HepG2 (cell line): ENCODE data around the gene GRM5. TPM values are rescaled to one million over a fixed set of nuclear protein-coding genes. Genes with fewer than 3 reads are reported as not detected.

Experiments used
- ATAC-seq: fragments of 200-7000 bp; cut with Tn5 transposase; 3 replicates; pipeline ENCODE4 v1.9.1; 2020; ENCODE audit warnings: mild to moderate bottlenecking, moderate library complexity
- BruUV-seq: library from RNA; stranded (reverse); fragments of 400-500 nt; replicated peaks from 2 replicates; lab custom pipeline; 2021; lab: Mats Ljungman, UMichigan
- CTCF ChIA-PET: fragments of 300-600 bp; formaldehyde crosslinking; extraction: SDS; loops from one replicate; lab custom pipeline; 2021; ENCODE audit warnings: low total read pairs, inconsistent platforms, low intra/inter-chr PET ratio; lab: Yijun Ruan, JAX
- POLR2A ChIA-PET: fragments of 350-600 bp; sonication (Branson Sonifier 250); formaldehyde crosslinking; loops from one replicate; lab custom pipeline; 2020; ENCODE audit warnings: antibody characterized with exemption, inconsistent platforms; lab: Yijun Ruan, JAX
- DNase-seq: peaks from one replicate; pipeline ENCODE4 v3.0.0-alpha.2; 2015; ENCODE audit warnings: low spot score
- FAIRE-seq: peaks from 3 replicates; lab custom pipeline; 2011; peaks lifted over from hg19 to GRCh38; lab: Jason Lieb, UNC
- H2AFZ ChIP-seq: one replicate; pipeline ENCODE4 v1.6.1; 2011; ENCODE audit warnings: low read length, inconsistent platforms
- H3K27ac ChIP-seq: fragments of 300-600 bp; 3 replicates; pipeline ENCODE4 v1.8.0; 2011; ENCODE audit warnings: mixed run types, mild to moderate bottlenecking, mixed read lengths, low read length, inconsistent platforms; ENCODE audit not compliant: insufficient read depth; ENCODE audit errors: extremely low read length
- H3K27me3 ChIP-seq, 2 experiments: fragments of 200-600 bp in 1 of 2; 2 replicates in 1 of 2; 3 replicates in 1 of 2; pipeline versions ENCODE4 v1.6.0 to v1.8.0; 2011; ENCODE audit warnings: low read length in 2 of 2, mild to moderate bottlenecking in 2 of 2, moderate library complexity in 2 of 2, inconsistent platforms in 1 of 2; ENCODE audit not compliant: insufficient read depth in 2 of 2, control insufficient read depth in 1 of 2
- H3K36me3 ChIP-seq, 2 experiments: fragments of 200-600 bp in 1 of 2; replicated peaks in 1 of 2; 2 replicates in 1 of 2; 3 replicates in 1 of 2; pipeline versions ENCODE4 v1.5.1 to v1.8.0; 2011; ENCODE audit warnings: low read length in 2 of 2, inconsistent platforms in 1 of 2; ENCODE audit not compliant: insufficient read depth in 2 of 2, control insufficient read depth in 1 of 2
- H3K4me1 ChIP-seq: 2 replicates; pipeline ENCODE4 v1.5.1; 2012; ENCODE audit warnings: low read length, inconsistent platforms; ENCODE audit not compliant: insufficient read depth
- H3K4me2 ChIP-seq: 2 replicates; pipeline ENCODE4 v1.6.0; 2011; ENCODE audit warnings: low read depth, low read length, inconsistent platforms
- H3K4me3 ChIP-seq, 3 experiments: fragments of 200-600 bp in 1 of 3; sonication (generic), shearing (Covaris generic) in 1 of 3; replicated peaks in 1 of 3; 2 replicates each; pipeline ENCODE4 v1.5.1; 2011 to 2016; ENCODE audit warnings: low read length in 3 of 3, inconsistent platforms in 2 of 3, low read depth in 2 of 3, mild to moderate bottlenecking in 2 of 3, control low read depth in 1 of 3, mixed read lengths in 1 of 3; ENCODE audit not compliant: insufficient read depth in 1 of 3
- H3K79me2 ChIP-seq: one replicate; pipeline ENCODE4 v1.6.1; 2011; ENCODE audit warnings: low read length, inconsistent platforms; ENCODE audit not compliant: insufficient read depth
- H3K9ac ChIP-seq: 2 replicates; pipeline ENCODE4 v1.6.0; 2011; ENCODE audit warnings: mild to moderate bottlenecking, low read depth, low read length, inconsistent platforms; ENCODE audit not compliant: insufficient read depth
- H3K9me3 ChIP-seq: 2 replicates; pipeline ENCODE4 v1.5.1; 2012; ENCODE audit warnings: mild to moderate bottlenecking, low read length
- H4K20me1 ChIP-seq: 2 replicates; pipeline ENCODE4 v1.6.0; 2011; ENCODE audit warnings: inconsistent platforms, mild to moderate bottlenecking, low read length, moderate library complexity; ENCODE audit not compliant: insufficient read depth
- AGO2 ChIP-seq: fragments of 200-400 bp; formaldehyde crosslinking; optimal IDR thresholded peaks from 2 replicates; pipeline ENCODE3; 2017; ENCODE audit warnings: mild to moderate bottlenecking, low read depth, low read length, moderate library complexity
- IRX3 ChIP-seq: sonication (generic); formaldehyde crosslinking; IDR thresholded peaks from 2 replicates; pipeline ENCODE4 v1.8.1; 2023; ENCODE audit warnings: mild to moderate bottlenecking, low read depth, missing genetic modification reagents, borderline replicate concordance
- KDM5A ChIP-seq: fragments of 200-600 bp; sonication (generic); IDR thresholded peaks from 2 replicates; pipeline ENCODE4 v1.7.0; 2018; ENCODE audit warnings: antibody characterized with exemption, mild to moderate bottlenecking, low read length, borderline replicate concordance
- POLR2AphosphoS2 ChIP-seq: IDR thresholded peaks from 2 replicates; pipeline ENCODE4 v1.6.1; 2011; ENCODE audit warnings: low read depth, low read length, improper control_type of control experiment
- XBP1 ChIP-seq: sonication (generic); formaldehyde crosslinking; IDR thresholded peaks from 2 replicates; pipeline ENCODE4 v1.5.0; 2020; ENCODE audit warnings: missing genetic modification reagents
- ZBTB14 ChIP-seq: sonication (generic); formaldehyde crosslinking; IDR thresholded peaks from 2 replicates; pipeline ENCODE4 v1.4.0; 2020; ENCODE audit warnings: missing genetic modification reagents
- ZBTB49 ChIP-seq: sonication (generic); formaldehyde crosslinking; IDR thresholded peaks from 2 replicates; pipeline ENCODE4 v1.4.0; 2020; ENCODE audit warnings: missing genetic modification reagents, borderline replicate concordance
- ZKSCAN1 ChIP-seq: fragments of 150-350 bp; IDR thresholded peaks from 2 replicates; pipeline ENCODE4 v1.6.1; 2014; ENCODE audit warnings: low read length
- ZNF274 ChIP-seq: sonication (generic); formaldehyde crosslinking; IDR thresholded peaks from 2 replicates; pipeline ENCODE4 v1.5.1; 2020; ENCODE audit warnings: mild to moderate bottlenecking, missing genetic modification reagents
- ZSCAN29 ChIP-seq: sonication (generic); formaldehyde crosslinking; conservative IDR thresholded peaks from 2 replicates; pipeline ENCODE4 v1.4.0; 2020; ENCODE audit warnings: mild to moderate bottlenecking, missing genetic modification reagents
- WGBS: methylation state at CpG from one replicate; pipeline ENCODE4 v1.1.6; 2017; ENCODE audit warnings: low lambda C conversion rate; 5-methylcytosine and 5-hydroxymethylcytosine counted together
- in situ Hi-C: cut with HindIII; loops from 2 replicates; pipeline ENCODE4 v1.10.0; 2017; ENCODE audit warnings: low pct_unique_long_range_greater_than_20kb; ENCODE audit not compliant: extremely low pct_ligation_motif_present
- intact Hi-C: fragments of 100-400 bp; cut with micrococcal nuclease; formaldehyde crosslinking; loops from one replicate; pipeline ENCODE4 v1.10.0; 2022; ENCODE audit not compliant: unreplicated experiment
- polyA plus RNA-seq, 8 experiments: library from polyadenylated mRNA; depleted of rRNA in 3 of 8; stranded (reverse) in 7 of 8; unstranded in 1 of 8; fragments of >200 nt; fragmentation: Illumina TruSeq in 4 of 8; extraction: Trizol in 4 of 8; gene quantifications; 2 replicates each; pipeline versions ENCODE4 v1.2.1 to v1.2.3, GENCODE V29; 2011 to 2016; ENCODE audit warnings: low read depth in 4 of 8, missing spikeins in 1 of 8, mixed read lengths in 1 of 8; ENCODE audit not compliant: insufficient read depth in 1 of 8
- total RNA-seq, 5 experiments: library from RNA; depleted of rRNA; stranded (reverse); fragments of >200 nt; fragmentation: Illumina TruSeq; extraction: Trizol; gene quantifications; 2 replicates each; pipeline ENCODE4 v1.2.3, GENCODE V29; 2016; ENCODE audit warnings: low read depth in 1 of 5

GRM5 gene
- total and polyA plus RNA-seq, 2 of the 13 experiments (the other 11 are each of a cell fraction or from before 2014, with no cell fraction given), result not detected

DNA sequence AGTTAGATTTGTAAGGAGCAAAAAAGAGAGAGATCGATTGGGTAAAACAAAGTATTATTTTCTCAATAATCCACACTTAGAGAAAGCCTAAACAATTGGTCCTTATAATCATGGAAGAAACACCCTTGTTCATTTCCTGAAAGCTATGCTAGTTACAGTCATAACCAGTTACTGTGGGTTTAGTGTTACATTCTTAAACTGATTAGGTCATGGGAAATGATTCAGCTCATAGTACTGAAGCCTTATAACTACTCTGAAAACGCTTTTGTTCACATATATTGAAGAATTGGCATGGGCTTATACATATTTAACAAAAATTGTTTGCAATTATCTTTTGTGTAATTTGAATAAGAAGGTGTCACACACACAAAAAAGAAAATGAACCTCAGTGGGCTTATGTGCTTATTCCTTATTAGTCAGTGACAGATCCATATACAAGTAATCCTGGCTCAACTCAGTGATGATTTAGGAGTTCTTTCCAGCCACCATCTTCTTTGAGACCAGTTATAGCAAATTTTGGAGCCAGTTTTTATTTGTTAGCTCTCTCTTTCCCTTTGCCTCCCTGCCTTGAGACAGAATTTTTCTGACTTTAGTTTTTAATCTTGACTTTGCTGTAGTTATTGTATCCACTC is 529.8 kb downstream of the GRM5 start:
- no peak for TF ChIP-seq IRX3 (CRISPR knock-in tag)
- no peak for TF ChIP-seq KDM5A
- no peak for TF ChIP-seq ZBTB49 (CRISPR knock-in tag)
- TF ChIP-seq ZNF274 (CRISPR knock-in tag), result no peak
- TF ChIP-seq AGO2, result no peak
- TF ChIP-seq ZBTB14 (CRISPR knock-in tag), result no peak
- no peak for TF ChIP-seq ZKSCAN1
- no peak for TF ChIP-seq ZSCAN29 (CRISPR knock-in tag)
- TF ChIP-seq XBP1 (CRISPR knock-in tag), result no peak
- TF ChIP-seq POLR2AphosphoS2, result no peak
- no peak overlapping the region for H3K4me3 ChIP-seq
- H2AFZ ChIP-seq, result no peak overlapping the region
- no peaks in the 10 kb centered on the region for H3K36me3 ChIP-seq
- FAIRE-seq (no peak), DNase-seq (peak; percentile 5), ATAC-seq (no peak)
- H3K27me3 ChIP-seq, result no peaks in the 10 kb centered on the region
- no peak overlapping the region for H3K9ac ChIP-seq
- no peak overlapping the region for H3K4me2 ChIP-seq
- BruUV-seq, result no TSS peak
- ChIA-PET CTCF (no interaction called here), POLR2A (no interaction called here)
- H3K9me3 ChIP-seq, result no peaks in the 10 kb centered on the region
- H3K4me1 ChIP-seq, result peaks cover 19% of the 10 kb centered on the region
- intact Hi-C loops (no loop called here), in situ Hi-C loops (loop anchor here (25.0 kb wide), 2 partner anchors 524 to 1074 kb away; no protein-coding TSS in a partner anchor)
- H3K79me2 ChIP-seq, result no peaks in the 10 kb centered on the region
- no peaks in the 10 kb centered on the region for H4K20me1 ChIP-seq
- WGBS, result 17% methylated on average over 2 of the region's 2 CpGs
- H3K27ac ChIP-seq, result no peak overlapping the region
